Epithelial cell of umbilical artery (primary cell): ENCODE data around the gene NEU4. TPM values are rescaled to one million over a fixed set of nuclear protein-coding genes. Genes with fewer than 3 reads are reported as not detected.

Experiments used
- total RNA-seq: library from RNA; depleted of rRNA; stranded (reverse); fragments of >200 nt; gene quantifications from 2 replicates; pipeline ENCODE4 v1.2.3, GENCODE V29; 2014

NEU4 gene, protein sequence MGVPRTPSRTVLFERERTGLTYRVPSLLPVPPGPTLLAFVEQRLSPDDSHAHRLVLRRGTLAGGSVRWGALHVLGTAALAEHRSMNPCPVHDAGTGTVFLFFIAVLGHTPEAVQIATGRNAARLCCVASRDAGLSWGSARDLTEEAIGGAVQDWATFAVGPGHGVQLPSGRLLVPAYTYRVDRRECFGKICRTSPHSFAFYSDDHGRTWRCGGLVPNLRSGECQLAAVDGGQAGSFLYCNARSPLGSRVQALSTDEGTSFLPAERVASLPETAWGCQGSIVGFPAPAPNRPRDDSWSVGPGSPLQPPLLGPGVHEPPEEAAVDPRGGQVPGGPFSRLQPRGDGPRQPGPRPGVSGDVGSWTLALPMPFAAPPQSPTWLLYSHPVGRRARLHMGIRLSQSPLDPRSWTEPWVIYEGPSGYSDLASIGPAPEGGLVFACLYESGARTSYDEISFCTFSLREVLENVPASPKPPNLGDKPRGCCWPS
- not detected in 2 replicates for total RNA-seq

DNA sequence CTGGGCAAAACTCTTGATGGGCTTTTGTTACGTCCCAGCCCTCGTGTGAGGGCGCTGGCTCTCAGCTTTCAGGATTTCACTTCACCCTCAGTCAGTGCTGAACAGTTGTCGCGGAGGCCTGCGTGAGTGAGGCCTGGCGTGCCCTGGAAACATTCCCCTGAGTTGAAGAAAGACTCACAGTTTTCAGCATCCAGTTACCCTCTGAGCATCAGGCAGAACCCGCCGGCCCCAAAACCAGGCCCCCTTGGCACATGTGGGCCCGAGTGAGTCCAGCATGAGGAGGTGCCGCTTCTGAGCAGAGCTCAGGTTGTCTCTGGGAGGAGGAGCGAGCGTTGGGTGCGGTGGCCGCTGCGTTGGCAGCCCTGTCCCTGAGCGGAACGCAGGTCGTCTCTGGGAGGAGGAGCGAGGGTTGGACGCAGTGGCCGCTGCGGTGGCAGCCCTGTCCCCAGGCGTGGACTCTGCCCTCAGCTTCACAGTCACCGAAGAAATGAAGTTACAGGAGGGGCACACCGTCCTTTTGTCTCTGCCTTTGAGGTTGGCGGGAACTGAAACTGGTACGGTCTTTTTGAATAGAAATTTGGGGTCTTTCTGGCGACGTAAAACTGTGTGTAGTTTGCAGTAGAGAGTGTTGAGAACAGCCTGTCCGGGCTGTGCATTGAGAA is at the start of gene NEU4:
TSS of gene NEU4 (plus strand) at position 473 of the 662 bp plus-strand sequence. CDS start 5,292 bp downstream, outside the sequence.

DNA sequence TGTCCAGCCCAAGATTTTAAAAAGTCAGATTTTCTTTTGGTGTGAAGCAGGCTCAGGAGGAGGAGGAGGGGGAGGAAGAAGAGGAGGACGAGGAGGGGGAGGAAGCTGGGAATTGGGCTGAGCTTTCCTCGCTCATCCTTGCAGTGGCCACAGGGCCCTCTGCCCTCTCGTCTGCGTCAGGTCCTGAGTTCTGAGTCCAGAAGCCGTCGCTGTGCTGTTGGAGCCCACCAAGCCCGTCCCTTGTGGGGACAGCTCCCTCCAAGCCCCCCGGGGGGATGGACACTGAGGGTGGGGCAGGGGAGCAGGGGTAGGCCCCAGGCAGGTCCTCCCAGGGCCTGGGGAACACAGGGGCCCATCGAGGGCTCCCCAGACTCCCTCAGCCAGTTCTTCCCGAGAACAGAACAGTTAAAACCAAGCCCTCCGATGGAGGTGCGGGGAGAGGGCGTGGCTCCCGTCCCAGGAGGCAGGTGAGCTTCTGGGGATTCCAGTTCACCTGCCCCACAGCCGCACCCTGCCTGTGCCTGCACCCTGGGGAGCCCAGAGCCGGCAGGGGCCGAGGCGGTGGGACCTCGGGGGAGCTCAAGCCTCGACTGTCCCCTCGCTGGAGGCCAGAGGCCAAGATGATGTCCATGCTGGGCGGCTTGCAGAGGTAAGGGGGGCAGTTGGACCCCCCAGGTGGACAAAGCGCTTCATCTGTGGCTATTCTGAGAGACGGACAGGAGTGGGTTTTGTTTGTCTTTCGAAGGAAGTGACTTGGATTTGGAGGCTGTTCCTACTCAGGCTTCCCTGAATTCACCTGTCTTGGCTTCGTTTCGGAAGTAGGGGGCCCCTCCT is 32.4 kb upstream of the NEU4 start, which contains the start of gene GAL3ST2:
TSS of gene GAL3ST2 (plus strand) at position 487 of the 834 bp plus-strand sequence. CDS start at position 621, 134 bp downstream.

DNA sequence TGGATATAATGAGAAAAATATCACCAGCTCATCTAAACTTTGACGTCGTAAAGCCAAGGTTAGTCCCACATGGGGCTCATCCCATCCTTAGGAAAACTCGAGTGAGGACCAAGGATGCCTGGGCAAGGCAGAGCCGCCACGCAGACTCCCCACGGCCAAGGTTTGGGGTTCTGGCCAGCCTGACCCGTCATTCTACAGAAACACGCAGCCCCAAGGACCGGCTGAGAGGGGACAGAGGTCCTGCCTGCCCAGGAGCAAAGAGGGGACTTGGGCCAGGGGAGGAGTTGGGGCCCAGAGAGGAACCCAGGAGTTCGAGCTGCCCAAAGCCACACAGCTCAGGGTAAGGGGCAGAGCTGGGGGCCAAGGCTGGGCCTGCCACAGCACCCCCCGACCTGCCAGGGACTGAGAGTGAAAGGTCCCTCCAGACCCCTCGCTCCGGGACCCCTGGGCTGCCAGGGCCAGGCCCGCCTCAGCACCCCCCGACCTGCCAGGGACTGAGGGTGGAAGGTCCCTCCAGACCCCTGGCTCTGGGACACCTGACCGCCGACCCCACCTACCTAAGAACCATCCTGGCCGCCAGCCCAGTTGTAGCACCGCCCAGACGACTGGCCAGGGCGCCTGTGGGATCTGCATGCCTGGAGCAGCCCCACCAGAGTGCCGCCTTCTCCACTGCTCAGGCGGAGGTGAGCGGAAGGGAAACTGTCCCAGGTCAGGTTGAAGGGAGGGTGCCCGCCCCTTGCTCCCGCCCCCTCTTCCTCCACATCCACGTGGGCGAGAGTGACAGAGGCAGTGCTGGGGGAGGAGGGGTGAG is 49.4 kb downstream of the NEU4 start, which contains the start of gene PDCD1:
TSS of gene PDCD1 (minus strand) at position 689 of the 811 bp plus-strand sequence. CDS start at position 633, 56 bp downstream.

Other genes with a start within 250 kb of the NEU4 start
- 32.8 and 43.5 TPM in 2 replicates for gene THAP4, start 172.0 kb upstream of the NEU4 start, total RNA-seq
- gene ATG4B, start 171.5 kb upstream of the NEU4 start, total RNA-seq, result 55.9 and 113 TPM in 2 replicates
- 58.4 and 61.7 TPM in 2 replicates for gene DTYMK, start 122.4 kb upstream of the NEU4 start, total RNA-seq
- 18.8 and 23.3 TPM in 2 replicates for gene ING5, start 107.2 kb upstream of the NEU4 start, total RNA-seq
- gene D2HGDH, start 74.6 kb upstream of the NEU4 start, total RNA-seq, result 10.8 and 11.0 TPM in 2 replicates
- not detected in 2 replicates for gene GAL3ST2, start 32.4 kb upstream of the NEU4 start, total RNA-seq
- not detected in 2 replicates for gene PDCD1, start 49.7 kb downstream of the NEU4 start, total RNA-seq
- not detected in 2 replicates for gene RTP5, start 60.5 kb downstream of the NEU4 start, total RNA-seq